Measurements from ENCODE around the gene LILRA6.

DNA sequence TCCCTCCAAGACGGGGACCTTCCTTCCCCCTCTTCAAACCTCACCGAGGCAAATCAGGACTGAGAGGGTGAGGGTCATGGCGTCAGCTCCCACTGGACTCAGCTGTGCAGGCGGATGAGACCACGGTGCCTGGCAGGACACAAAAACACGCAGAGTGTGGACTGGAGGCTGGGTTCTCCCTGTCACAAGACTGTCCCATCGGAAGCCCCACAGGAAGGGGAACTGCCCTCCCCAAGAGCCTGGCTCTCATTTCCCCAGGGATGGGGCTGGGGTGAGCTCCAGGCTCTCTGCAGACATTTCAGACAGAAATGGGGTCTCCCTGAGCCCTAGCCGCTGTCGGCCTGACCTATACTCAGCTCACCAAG, 14.5 kb upstream of the LILRA6 start, which contains the start of gene LILRB5:
- TF ChIP-seq, protein P1, sequence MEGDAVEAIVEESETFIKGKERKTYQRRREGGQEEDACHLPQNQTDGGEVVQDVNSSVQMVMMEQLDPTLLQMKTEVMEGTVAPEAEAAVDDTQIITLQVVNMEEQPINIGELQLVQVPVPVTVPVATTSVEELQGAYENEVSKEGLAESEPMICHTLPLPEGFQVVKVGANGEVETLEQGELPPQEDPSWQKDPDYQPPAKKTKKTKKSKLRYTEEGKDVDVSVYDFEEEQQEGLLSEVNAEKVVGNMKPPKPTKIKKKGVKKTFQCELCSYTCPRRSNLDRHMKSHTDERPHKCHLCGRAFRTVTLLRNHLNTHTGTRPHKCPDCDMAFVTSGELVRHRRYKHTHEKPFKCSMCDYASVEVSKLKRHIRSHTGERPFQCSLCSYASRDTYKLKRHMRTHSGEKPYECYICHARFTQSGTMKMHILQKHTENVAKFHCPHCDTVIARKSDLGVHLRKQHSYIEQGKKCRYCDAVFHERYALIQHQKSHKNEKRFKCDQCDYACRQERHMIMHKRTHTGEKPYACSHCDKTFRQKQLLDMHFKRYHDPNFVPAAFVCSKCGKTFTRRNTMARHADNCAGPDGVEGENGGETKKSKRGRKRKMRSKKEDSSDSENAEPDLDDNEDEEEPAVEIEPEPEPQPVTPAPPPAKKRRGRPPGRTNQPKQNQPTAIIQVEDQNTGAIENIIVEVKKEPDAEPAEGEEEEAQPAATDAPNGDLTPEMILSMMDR (IDR thresholded peaks at IDR 0.05 in 4 of 5, conservative IDR thresholded peaks at IDR 0.05 in 1 of 5): no peak
- TF ChIP-seq POLR2A (IDR thresholded peaks at IDR 0.05): no peak
